Stimulated activated CD8-positive, alpha-beta memory T cell treated with anti-CD3 and anti-CD28 coated beads, Interleukin-12 subunit alpha, Interleukin-12 subunit beta, amount 100 ng/mL, for 4 hours (primary cell): ENCODE results near the gene DPF3.

Experiments
- DNase-seq: peaks from one replicate; pipeline ENCODE4 v3.0.0-alpha.2; 2020; ENCODE audit warnings: low read depth

Gene DPF3

DNA sequence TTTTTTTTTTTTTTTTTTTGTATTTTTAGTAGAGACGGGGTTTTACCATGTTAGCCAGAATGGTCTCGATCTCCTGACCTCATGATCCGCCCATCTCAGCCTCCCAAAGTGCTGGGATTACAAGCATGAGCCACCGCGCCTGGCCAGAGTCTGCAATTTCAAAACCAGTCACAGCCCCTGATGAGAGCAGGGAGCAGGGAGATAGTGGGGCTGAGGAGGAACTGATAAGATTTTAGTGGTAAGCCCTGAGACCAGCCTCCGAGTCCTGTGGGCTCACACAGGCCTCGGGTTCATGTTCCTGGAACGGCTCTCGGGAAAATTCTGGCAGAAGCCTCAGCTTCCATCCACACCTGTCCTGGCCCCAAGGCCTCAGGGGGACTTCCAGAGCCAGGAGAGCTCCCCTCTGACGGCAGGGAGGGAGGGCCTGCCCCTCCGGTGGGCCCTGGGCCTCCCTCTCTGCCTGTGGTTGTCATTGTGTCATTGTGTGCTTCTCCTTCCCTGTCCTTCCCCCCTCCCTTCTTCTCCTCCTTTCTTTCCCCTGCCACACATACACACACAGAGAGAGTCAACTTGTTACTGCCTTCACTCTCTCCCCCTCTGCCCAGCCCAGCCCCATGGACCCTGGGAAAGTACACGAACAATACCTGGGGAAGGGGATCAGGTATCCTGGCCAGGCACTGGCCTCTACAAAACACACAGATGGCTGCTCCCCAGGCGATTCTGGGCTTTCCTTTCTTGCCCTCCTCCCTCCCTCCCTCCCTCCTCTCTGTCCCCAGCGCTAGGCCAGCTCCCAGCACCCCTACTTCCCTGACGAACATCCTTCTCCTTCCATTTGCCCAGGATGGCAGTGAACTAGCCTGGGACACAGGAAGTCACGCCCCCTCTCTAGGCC lies 294.1 kb downstream of the DPF3 start:
- no peak for DNase-seq

DNA sequence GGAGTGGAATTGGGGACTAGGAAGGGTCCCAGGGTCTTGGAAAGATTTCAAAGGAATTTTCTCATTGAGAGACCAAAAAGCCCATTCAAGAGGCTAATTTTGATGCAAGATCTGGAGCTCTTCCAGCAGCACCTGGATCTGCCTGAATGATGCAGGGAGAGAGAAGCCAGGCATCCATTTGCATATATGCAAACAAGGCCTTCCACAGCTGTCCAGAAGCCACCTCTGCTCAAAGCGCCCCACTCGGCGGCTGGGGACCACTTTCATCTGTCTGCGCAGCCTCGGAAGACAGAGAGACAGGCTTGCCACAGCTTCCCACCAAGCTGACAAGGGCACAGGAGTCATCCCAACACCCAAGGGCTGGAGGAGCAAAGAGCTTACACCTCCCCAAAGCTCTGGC lies 295.6 kb downstream of the DPF3 start:
- DNase-seq = no peak

DNA sequence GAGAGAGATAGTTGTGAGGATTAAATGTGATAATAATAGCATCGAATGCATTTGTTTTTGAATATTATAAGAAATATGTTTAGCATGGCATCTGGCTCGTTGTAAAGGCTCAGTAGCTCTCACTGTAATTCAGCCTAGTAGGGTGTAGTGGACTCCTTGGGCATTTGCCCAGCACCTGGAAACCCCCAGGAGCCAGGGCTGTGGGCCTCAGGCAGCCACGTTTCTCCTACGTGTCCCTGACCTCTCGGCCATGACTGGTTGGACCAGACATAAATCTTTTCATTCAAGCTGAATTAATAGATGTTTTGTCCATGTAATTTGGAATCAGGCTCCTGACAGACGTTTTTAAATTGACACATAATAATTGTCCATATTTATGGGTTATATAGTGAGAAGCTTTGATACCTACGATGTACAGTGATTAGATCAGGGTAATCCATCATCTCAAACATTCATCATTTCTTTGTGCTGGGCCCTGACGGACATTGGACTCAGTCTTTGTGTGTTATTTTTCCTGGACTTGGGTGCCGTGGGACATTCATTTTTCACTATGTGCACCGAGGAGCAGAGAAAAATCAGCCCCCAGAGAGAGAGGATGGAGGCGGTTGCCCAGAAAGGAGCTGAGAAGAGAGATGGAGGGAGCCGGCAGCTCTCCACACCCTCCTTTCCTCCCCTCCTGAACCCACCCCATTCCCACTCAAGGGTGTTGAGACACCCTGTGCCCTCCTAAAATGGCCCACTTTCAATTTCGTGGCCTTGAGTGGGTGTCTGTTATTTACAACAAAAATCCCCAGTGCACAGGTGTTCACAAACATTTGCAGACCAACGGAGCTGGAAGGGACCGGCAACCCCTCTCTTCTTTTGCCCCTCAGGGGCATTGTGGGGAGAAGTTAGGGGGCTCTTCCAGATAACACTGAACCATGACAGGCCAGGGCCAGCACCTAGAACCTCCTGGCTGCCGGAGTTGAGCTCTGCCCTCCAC lies 296.4 kb downstream of the DPF3 start:
- no peak for DNase-seq

DNA sequence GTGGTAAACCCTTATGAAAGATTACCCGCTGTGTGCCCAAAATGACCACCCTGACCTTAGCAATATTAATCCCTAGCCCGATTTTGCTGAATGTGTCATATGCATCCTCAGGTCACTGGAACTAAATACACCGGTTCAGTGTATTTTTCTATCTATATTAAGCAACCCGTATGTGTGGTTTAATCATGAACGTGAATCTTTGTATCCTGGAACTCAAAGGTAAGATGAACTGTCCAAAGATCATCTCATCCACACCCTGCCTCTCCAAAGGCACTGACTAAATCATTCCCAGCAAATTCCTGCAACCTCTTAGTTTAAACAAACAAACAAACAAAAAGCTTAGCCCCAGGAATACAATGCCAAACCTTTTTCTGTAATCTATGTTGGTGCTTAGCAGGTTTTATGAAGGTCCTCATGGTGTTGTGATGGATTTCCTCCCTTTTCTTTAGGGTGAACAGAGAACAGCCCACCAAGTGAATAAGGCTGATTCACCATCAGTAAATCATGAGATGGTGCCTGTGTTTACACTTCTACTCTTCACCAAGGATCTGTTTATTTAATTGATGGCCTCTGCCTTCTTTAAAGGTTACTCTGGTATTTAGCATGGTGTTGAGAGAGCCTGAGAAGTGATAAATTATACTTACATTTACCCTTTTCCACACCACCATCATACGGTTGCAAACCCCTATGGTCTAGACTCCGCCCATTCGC lies 298.6 kb downstream of the DPF3 start:
- no peak for DNase-seq

DNA sequence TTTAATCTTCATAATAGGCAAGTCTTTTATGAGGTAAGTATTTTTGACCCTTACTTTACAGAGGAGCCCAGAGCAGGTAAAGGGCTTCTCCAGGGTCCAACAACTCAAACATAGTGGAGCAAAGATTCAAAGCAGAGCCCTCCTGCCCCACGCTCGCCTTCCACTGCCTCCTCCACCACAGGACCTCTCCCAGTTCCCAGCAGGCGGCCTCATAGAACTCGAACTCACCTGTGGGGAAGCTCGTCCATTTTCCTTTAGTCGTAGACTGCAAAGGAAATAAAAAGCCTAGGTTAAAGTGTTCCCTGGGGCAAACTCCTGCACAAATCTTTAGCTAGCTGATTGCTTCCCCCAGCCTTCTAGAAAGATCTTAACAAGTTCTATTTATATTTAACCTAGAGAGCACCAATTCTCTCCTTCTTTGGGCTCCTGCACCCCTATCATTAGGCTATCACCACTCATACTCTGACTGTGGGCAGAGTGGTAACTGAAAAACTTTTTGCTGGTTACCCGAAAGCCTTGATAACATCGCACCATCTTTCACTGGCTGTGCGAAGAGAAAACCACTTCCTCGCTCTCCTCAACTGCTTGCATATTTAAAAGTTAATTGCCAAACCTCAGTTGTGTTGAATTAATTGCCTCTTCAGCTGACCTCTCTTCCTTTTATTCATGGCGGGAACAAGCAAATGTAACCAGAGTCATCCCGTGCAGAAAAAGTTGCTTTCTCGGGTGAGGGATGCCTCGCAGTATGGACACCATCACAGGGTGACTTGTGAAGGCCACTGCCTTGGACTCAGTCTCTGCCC lies 299.6 kb downstream of the DPF3 start:
- no peak for DNase-seq

DNA sequence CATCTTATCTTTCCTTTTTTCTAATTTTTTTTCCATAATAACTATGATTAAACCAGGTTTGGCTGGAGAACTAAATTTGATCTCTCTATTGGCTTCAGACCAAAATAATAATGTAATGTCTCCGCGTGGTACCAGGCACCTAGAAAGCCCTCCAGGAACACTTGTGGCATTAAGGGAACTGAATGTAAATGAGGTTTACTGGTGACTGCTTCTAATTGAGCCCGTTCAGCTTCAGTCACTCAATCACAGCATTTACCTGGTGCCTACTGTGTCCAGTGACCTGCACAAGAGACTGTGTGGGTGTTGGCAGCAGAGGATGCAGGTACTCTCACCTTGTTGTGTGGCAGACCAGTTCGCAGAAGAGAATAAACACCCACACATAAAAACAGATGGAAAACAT lies 302.5 kb downstream of the DPF3 start:
- DNase-seq = no peak

DNA sequence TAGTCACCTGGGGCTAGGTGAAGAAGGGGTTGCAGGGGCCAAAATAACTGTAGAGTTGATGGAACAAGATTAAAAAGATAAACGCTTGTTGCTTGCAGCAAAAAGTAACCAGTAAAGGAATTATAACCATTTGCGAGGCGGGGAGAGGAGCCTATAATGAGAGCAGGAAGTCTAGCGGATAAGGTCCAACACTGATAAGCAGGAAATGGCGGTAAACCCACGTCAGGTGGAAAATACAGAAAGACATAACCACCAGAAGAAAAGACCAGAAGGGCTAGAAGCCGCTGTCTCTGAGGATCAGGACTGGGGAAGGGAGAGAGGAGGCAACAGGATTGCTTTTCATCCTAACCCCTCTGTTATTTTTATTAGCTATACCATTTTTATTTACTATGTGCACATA lies 303.3 kb downstream of the DPF3 start:
- DNase-seq = no peak

DNA sequence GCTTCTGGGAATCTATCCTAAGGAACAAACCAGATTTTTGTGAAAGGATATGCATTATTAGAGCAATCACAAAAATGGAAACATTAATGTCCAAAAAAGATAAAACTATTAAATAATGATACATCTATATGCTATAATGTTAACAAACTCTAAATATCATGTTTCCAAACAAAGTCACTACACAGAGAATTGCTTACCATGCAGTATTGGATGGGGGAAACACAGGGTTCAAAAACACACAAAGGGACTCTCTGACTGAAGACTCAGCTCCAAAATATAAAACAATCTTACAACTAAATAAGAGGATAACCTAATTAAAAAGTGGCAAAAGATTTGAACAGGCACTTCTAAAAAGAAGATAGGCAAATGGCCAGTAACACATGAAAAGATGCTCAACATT lies 304.2 kb downstream of the DPF3 start:
- DNase-seq = no peak

DNA sequence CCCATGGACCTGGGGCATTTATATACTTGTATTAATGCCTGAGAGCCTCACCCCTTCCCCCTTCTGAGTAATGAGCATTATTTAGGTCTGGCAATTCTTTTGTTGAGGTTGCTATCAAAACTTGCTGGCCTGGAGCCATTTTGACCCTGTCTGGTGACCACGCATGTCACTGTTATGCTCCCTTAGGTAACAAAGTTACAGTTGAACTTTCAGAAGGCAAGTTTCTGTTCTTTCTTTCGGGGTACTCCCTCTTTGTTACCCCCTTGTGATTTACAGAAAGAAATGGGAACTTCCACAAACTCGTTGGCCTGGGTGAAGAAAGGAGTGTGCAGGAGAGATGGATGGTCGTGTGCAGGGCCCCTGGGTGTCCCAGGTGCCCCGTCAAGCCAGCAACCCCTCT lies 305.4 kb downstream of the DPF3 start:
- DNase-seq = no peak

DNA sequence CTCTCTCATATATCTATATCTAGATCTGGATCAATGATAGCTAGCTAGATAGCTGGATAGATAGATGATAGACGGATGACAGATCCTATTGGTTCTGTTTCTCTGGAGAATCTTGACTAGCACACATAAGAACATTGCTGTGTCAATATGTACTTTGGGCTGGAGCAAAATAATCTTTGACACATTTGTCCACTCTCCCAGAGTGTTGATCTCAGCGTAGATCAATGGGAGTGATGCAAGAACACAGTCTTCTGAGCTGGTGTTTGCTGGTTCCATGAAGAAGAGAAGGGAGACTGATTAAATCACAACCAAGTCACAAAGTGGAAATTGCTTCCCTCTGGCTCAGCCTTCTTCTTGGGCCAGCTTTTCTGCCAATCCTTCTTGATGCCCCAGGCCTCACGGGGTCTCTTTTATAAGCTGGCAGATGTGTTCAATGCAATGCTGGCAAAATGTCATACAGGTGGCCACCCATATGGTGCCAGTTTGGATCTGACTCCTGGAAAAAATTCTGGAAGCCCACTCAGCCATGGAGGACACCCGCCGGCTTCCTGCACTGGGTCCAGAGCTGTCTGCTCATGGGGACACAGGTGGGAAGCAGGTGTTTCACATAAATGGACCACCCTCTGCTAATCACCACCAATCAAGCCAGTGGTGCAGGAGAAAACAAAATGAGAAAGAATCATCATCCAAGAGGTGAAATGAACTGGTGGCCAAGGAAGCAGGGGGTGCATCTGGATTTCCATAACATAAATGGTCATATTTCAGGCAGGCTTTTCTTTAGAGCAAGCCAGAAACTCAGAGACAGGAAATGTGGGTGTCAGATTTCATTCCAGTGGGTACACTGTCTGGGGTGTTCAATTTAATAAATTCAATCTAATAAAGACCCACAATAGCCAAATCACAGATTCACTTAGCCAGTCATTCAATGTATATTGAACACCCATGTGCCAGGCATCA lies 310.3 kb downstream of the DPF3 start:
- DNase-seq = no peak

DNA sequence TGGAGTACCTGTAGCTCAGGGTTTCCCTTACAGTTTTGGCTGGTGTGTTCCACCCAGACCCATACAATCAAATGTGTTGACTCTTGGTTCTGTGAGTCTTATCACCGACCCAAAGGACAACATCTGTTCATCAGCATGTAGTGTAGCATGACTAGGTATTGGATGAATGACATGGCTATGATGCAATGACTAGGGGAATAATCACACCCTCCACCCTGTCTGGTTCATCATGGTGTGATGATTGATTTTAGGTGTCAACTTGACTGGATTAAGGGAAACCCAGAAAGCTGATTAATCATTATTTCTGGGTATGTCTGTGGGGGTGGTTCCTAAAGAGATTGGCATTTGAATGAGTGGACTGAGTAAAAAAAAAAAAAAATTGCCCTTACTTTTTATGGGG lies 311.3 kb downstream of the DPF3 start:
- no peak for DNase-seq

DNA sequence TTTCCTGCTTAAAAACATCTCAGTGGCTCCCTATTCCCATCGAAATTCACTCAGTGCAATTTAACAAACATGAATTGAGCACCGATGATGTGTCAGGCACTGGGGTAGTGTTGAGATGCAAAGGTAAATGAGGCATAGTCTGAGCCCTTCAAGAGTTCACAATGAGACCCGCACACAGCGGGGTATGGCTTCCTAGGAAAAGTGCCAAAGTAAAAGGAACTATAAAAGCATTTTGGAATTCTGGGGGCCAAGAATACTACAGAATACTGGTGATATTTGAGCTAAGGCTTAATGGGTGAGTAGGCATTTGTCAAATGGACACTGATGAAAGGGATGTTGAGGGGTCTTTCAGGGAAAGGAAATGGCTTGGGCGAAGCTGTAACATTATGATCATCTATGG lies 315.4 kb downstream of the DPF3 start:
- DNase-seq = no peak

DNA sequence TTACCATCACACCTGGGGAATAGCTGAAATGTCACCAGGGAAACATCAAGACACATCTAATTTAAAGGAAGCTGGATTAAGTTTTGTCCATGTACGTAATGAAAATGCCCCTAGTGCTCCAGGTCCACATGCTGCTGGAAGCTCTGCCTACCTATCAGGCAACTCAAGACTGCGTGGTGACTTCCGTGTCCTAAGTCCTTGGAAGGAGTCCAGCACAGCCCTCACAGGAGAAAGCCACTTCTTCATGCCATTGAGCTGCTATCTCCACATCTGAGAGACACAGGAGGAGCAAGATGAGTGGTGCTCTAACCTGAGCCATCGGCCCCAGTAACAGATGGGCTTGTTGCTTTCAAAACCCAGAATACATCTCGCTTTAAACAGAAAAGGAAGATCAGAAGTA lies 316.4 kb downstream of the DPF3 start:
- DNase-seq = no peak

DNA sequence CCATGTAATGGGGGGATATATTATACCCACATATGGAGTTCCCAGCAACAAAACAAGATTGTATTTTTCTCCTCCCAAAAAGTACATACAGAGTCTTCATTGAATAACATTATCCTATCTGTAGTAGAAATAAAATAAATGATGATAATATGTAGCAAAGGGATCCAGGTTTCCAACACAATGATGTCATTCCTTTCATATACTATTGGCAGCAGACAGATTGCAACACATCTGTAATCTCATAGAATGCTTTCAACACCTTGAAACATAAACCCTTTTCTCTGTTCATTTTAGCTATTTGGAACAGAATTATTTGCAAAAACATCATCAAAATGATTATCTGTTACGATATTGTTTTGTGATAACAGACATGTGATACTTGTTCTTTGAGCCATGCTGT lies 317.6 kb downstream of the DPF3 start:
- DNase-seq = no peak

DNA sequence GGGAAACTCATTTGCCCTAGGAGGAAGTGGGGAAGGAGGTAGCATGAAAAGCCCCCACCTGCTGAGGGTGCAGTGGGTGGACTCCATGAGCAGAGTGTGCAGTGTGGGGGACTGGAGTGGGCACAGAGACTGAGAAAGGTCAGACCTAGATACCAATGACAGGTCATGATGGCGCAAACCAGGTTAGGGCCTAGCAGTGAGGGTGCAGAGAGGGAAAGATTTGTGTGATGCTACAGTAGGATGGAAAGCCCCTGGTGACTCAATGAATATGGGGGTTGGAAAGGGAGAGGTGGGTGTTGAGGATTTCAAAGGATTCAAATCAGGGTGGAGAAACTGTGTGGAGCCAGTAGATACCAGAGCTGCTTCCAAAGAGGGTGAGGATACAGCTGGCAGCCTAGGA lies 319.2 kb downstream of the DPF3 start:
- DNase-seq = no peak

DNA sequence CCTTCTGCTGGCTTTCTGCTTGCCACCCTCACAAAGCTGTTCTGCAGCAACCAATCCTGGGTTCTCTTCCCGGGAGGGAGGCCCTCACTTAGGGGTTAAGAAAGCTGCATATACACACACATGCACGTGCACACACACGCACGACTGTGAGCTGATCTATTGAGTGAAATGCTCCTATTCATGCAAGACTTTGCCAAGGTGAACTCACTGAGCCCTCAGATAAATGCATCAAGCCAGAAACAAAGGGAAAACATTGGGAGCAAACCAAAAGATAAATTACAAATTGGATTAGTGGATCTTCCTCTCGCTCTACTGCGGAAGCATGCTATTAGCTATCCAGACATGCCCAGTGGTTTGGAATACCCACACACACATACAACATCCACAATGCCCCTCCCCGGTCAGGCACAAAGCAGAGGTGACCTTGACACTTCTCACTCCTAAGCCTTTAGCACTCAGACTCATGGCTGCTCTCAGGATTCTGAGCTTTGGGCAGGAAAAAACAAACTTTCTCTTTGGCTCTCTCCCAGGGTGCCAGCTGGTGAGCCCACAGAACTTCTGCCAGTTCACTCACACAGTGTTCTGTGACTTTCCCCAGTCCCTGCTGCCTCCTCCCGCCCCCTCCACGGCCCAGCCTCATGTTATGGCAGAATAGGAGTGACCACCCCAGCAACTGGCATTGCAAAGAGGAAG lies 320.0 kb downstream of the DPF3 start:
- no peak for DNase-seq
